Islet precursor cell (in vitro differentiated cells): ENCODE results near the gene ZBTB48.
"Not testable (repeated sequence)": the region's sequence is repeated elsewhere in the genome, so short reads cannot be mapped to it uniquely, and the experiment has no call there.

Experiments
- DNase-seq: peaks from one replicate; pipeline ENCODE4 v3.0.0-alpha.2; 2018

Gene ZBTB48

GRCh38 chr1:6579374-6580118, at the start of gene ZBTB48:
ZBTB48 (plus strand) TSS chr1:6579994; CDS start chr1:6580610, 616 bp downstream.
- peak; percentile 99 for DNase-seq

- DNase-seq = no peak
These were observed 49.2 kb upstream of the ZBTB48 start for GRCh38 chr1:6530504-6531160.

GRCh38 chr1:6531996-6532395, 47.8 kb upstream of the ZBTB48 start:
- DNase-seq = no peak

- no peak for DNase-seq
These were observed 45.5 kb upstream of the ZBTB48 start for GRCh38 chr1:6534248-6534822.

- no peak for DNase-seq
These were observed 44.6 kb upstream of the ZBTB48 start for GRCh38 chr1:6535214-6535613.

- DNase-seq = no peak
These were observed 43.5 kb upstream of the ZBTB48 start for GRCh38 chr1:6536291-6536690.

- no peak for DNase-seq
These were observed 40.8 kb upstream of the ZBTB48 start for GRCh38 chr1:6538956-6539355.

- DNase-seq = no peak
These were observed 35.0 kb upstream of the ZBTB48 start for GRCh38 chr1:6544831-6545230.

GRCh38 chr1:6545276-6546112, 34.3 kb upstream of the ZBTB48 start:
- DNase-seq = no peak

- no peak for DNase-seq
These were observed 33.5 kb upstream of the ZBTB48 start for GRCh38 chr1:6546326-6546725.

GRCh38 chr1:6547301-6547700, 32.5 kb upstream of the ZBTB48 start:
- DNase-seq = no peak

GRCh38 chr1:6554031-6554906, 25.5 kb upstream of the ZBTB48 start, which contains the start of gene NOL9:
NOL9 (minus strand) TSS chr1:6554513; CDS start chr1:6554502, 11 bp downstream.
- peak; percentile 96 for DNase-seq

GRCh38 chr1:6554907-6555778, 24.7 kb upstream of the ZBTB48 start, which contains the start of gene TAS1R1:
TAS1R1 (plus strand) TSS chr1:6555307; CDS start chr1:6555374, 67 bp downstream.
- no peak for DNase-seq

- DNase-seq = no peak
These were observed 22.2 kb upstream of the ZBTB48 start for GRCh38 chr1:6557597-6557996.

- not testable (repeated sequence) for DNase-seq
These were observed 20.6 kb upstream of the ZBTB48 start for GRCh38 chr1:6559161-6559560.

- DNase-seq = no peak
These were observed 19.5 kb upstream of the ZBTB48 start for GRCh38 chr1:6560267-6560666.

GRCh38 chr1:6569033-6569432, 10.8 kb upstream of the ZBTB48 start:
- no peak for DNase-seq

- DNase-seq = no peak
These were observed 9.7 kb upstream of the ZBTB48 start for GRCh38 chr1:6570100-6570499.

GRCh38 chr1:6570987-6571386, 8.8 kb upstream of the ZBTB48 start:
- DNase-seq = no peak

GRCh38 chr1:6572653-6573383, 7.0 kb upstream of the ZBTB48 start:
- no peak for DNase-seq
